Right forelimb (tissue), 1 donor: ENCODE results near the gene CFDP1.

Experiments
- DNase-seq: peaks from one replicate; pipeline ENCODE4 v3.0.0-alpha.2; 2018

CFDP1 gene

GRCh38 chr16:75402159-75402820 is 31.0 kb downstream of the CFDP1 start:
- DNase-seq: no peak

- no peak for DNase-seq
Measured at GRCh38 chr16:75401691-75402090, 31.6 kb downstream of the CFDP1 start.

GRCh38 chr16:75398333-75398732 is 35.0 kb downstream of the CFDP1 start:
- DNase-seq: no peak

GRCh38 chr16:75394941-75395340 is 38.4 kb downstream of the CFDP1 start:
- no peak for DNase-seq

GRCh38 chr16:75392906-75393305 is 40.4 kb downstream of the CFDP1 start:
- no peak for DNase-seq

GRCh38 chr16:75390926-75391653 is 42.2 kb downstream of the CFDP1 start:
- DNase-seq: no peak

GRCh38 chr16:75389096-75389690 is 44.1 kb downstream of the CFDP1 start:
- no peak for DNase-seq

GRCh38 chr16:75387951-75388350 is 45.4 kb downstream of the CFDP1 start:
- DNase-seq: no peak

GRCh38 chr16:75385507-75386152 is 47.7 kb downstream of the CFDP1 start:
- no peak for DNase-seq

GRCh38 chr16:75383141-75383540 is 50.2 kb downstream of the CFDP1 start:
- DNase-seq: no peak

GRCh38 chr16:75382611-75383010 is 50.7 kb downstream of the CFDP1 start:
- DNase-seq: no peak

- DNase-seq: no peak
Measured at GRCh38 chr16:75380870-75381269, 52.4 kb downstream of the CFDP1 start.

- DNase-seq: no peak
Measured at GRCh38 chr16:75379911-75380847, 53.1 kb downstream of the CFDP1 start.

- DNase-seq: no peak
Measured at GRCh38 chr16:75379339-75379738, 54.0 kb downstream of the CFDP1 start.

- DNase-seq: no peak
Measured at GRCh38 chr16:75378616-75379015, 54.7 kb downstream of the CFDP1 start.

GRCh38 chr16:75377729-75378386 is 55.4 kb downstream of the CFDP1 start:
- no peak for DNase-seq

- DNase-seq: no peak
Measured at GRCh38 chr16:75376475-75377161, 56.7 kb downstream of the CFDP1 start.

- DNase-seq: no peak
Measured at GRCh38 chr16:75374388-75374787, 58.9 kb downstream of the CFDP1 start.

GRCh38 chr16:75372236-75372856 is 61.0 kb downstream of the CFDP1 start:
- DNase-seq: no peak

- DNase-seq: no peak
Measured at GRCh38 chr16:75371171-75371570, 62.1 kb downstream of the CFDP1 start.

- no peak for DNase-seq
Measured at GRCh38 chr16:75364286-75364791, 69.0 kb downstream of the CFDP1 start.
